ENCODE measurements around the gene MYOF.

Gene MYOF

GRCh38 chr10:93482145-93482834 lies at the start of gene MYOF:
MYOF (minus strand) TSS chr10:93482334; CDS start chr10:93482194, 140 bp downstream.
- H3K27ac ChIP-seq, result peak within 1 kb of the TSS; percentile 97
- DNase-seq, result peak; percentile 87
- peaks cover 7% of the 10 kb centered on the region for H3K36me3 ChIP-seq (replicated peaks)
- H3K27me3 ChIP-seq (replicated peaks), result no peaks in the 10 kb centered on the region
- in situ Hi-C loops (cut with HindIII; ENCODE audit: low pct_ligation_motif_present, low sequenced_read_pairs), result loop anchor here (25.0 kb wide), 1 partner anchor 120 kb away; no protein-coding TSS in a partner anchor
- peak; percentile 66 for TF ChIP-seq CTCF (IDR thresholded peaks at IDR 0.05; ENCODE audit: low read depth, low read length, missing control alignments)
- H3K4me3 ChIP-seq (ENCODE audit: low read depth, low read length), result peak within 1 kb of the TSS; percentile 72

GRCh38 chr10:93518531-93518930 lies 36.4 kb upstream of the MYOF start:
- no peak for DNase-seq
- Histone ChIP-seq H3K4me3 (ENCODE audit: low read depth, low read length) (no peak overlapping the region), H3K27ac (no peak overlapping the region), H3K36me3 (replicated peaks) (peaks cover 7% of the 10 kb centered on the region), H3K27me3 (replicated peaks) (no peaks in the 10 kb centered on the region)
- in situ Hi-C loops (cut with HindIII; ENCODE audit: low pct_ligation_motif_present, low sequenced_read_pairs), result no loop called here
- no peak for TF ChIP-seq CTCF (IDR thresholded peaks at IDR 0.05; ENCODE audit: low read depth, low read length, missing control alignments)

GRCh38 chr10:93516006-93516380 lies 33.9 kb upstream of the MYOF start:
- Histone ChIP-seq H3K27ac (no peak overlapping the region), H3K27me3 (replicated peaks) (no peaks in the 10 kb centered on the region), H3K36me3 (replicated peaks) (peaks cover 7% of the 10 kb centered on the region), H3K4me3 (ENCODE audit: low read depth, low read length) (no peak overlapping the region)
- no peak for TF ChIP-seq CTCF (IDR thresholded peaks at IDR 0.05; ENCODE audit: low read depth, low read length, missing control alignments)
- DNase-seq, result no peak
- in situ Hi-C loops (cut with HindIII; ENCODE audit: low pct_ligation_motif_present, low sequenced_read_pairs), result no loop called here

- H3K27ac ChIP-seq, result no peak overlapping the region
- TF ChIP-seq CTCF (IDR thresholded peaks at IDR 0.05; ENCODE audit: low read depth, low read length, missing control alignments), result no peak
- in situ Hi-C loops (cut with HindIII; ENCODE audit: low pct_ligation_motif_present, low sequenced_read_pairs), result no loop called here
- no peak for DNase-seq
- no peaks in the 10 kb centered on the region for H3K27me3 ChIP-seq (replicated peaks)
- H3K4me3 ChIP-seq (ENCODE audit: low read depth, low read length), result no peak overlapping the region
- peaks cover 7% of the 10 kb centered on the region for H3K36me3 ChIP-seq (replicated peaks)
Observed at GRCh38 chr10:93515071-93516005, 33.2 kb upstream of the MYOF start.

GRCh38 chr10:93514521-93514920 lies 32.4 kb upstream of the MYOF start:
- peaks cover 7% of the 10 kb centered on the region for H3K36me3 ChIP-seq (replicated peaks)
- no peak overlapping the region for H3K4me3 ChIP-seq (ENCODE audit: low read depth, low read length)
- DNase-seq, result no peak
- H3K27ac ChIP-seq, result no peak overlapping the region
- in situ Hi-C loops (cut with HindIII; ENCODE audit: low pct_ligation_motif_present, low sequenced_read_pairs), result no loop called here
- no peak for TF ChIP-seq CTCF (IDR thresholded peaks at IDR 0.05; ENCODE audit: low read depth, low read length, missing control alignments)
- H3K27me3 ChIP-seq (replicated peaks), result no peaks in the 10 kb centered on the region

Data from brain microvascular endothelial cell (primary cell).